AG04450 (cell line): ENCODE results near the gene CATSPERD. TPM values are rescaled to one million over a fixed set of nuclear protein-coding genes. Genes with fewer than 3 reads are reported as not detected.

ENCODE experiments used
- CTCF ChIA-PET: fragments of 300-600, 350-600 bp; formaldehyde crosslinking; extraction: SDS; loops from one replicate; lab custom pipeline; 2022; ENCODE audit warnings: antibody characterized with exemption, inconsistent platforms; lab: Charles Lee
- POLR2A ChIA-PET: fragments of 350-600 bp; formaldehyde crosslinking; extraction: SDS; loops from one replicate; lab custom pipeline; 2021; ENCODE audit warnings: antibody characterized with exemption, inconsistent platforms; lab: Yijun Ruan, JAX
- DNase-seq: peaks from one replicate; pipeline ENCODE4 v3.0.0-alpha.2; 2011; ENCODE audit warnings: low read depth, low spot score
- H3K27ac ChIP-seq: one replicate; pipeline ENCODE4 v1.5.1; 2012; ENCODE audit warnings: low read depth, low read length, control low read depth
- H3K27me3 ChIP-seq: one replicate; pipeline ENCODE4 v1.6.0; 2012; ENCODE audit warnings: low read length; ENCODE audit not compliant: control insufficient read depth, insufficient read depth
- H3K4me3 ChIP-seq: 2 replicates; pipeline ENCODE4 v1.5.1; 2011; ENCODE audit warnings: mild to moderate bottlenecking, low read depth, low read length, control low read depth
- H3K9me3 ChIP-seq: 2 replicates; pipeline ENCODE4 v1.5.1; 2012; ENCODE audit warnings: low read length; ENCODE audit not compliant: control insufficient read depth, insufficient read depth
- CTCF ChIP-seq: IDR thresholded peaks from 2 replicates; pipeline ENCODE4 v1.5.1; 2011; ENCODE audit warnings: low read depth, low read length, control low read depth, inconsistent platforms
- polyA plus RNA-seq: library from polyadenylated mRNA; depleted of rRNA; stranded (reverse); fragments of >200 nt; gene quantifications from 2 replicates; pipeline ENCODE4 v1.2.3, GENCODE V29; 2011

CATSPERD gene
- polyA plus RNA-seq, 1 experiment, result not detected

GRCh38 chr19:5677580-5677979, 42.9 kb upstream of the CATSPERD start:
- H3K9me3 ChIP-seq, result peaks cover 4% of the 10 kb centered on the region; the same call in 1 of the 2 replicates
- H3K27ac ChIP-seq, result no peak overlapping the region
- no peak for DNase-seq
- H3K4me3 ChIP-seq, result no peak overlapping the region
- H3K27me3 ChIP-seq, result no peaks in the 10 kb centered on the region
- no peak for TF ChIP-seq CTCF
- ChIA-PET POLR2A (no interaction called here), CTCF (no interaction called here)

DNA sequence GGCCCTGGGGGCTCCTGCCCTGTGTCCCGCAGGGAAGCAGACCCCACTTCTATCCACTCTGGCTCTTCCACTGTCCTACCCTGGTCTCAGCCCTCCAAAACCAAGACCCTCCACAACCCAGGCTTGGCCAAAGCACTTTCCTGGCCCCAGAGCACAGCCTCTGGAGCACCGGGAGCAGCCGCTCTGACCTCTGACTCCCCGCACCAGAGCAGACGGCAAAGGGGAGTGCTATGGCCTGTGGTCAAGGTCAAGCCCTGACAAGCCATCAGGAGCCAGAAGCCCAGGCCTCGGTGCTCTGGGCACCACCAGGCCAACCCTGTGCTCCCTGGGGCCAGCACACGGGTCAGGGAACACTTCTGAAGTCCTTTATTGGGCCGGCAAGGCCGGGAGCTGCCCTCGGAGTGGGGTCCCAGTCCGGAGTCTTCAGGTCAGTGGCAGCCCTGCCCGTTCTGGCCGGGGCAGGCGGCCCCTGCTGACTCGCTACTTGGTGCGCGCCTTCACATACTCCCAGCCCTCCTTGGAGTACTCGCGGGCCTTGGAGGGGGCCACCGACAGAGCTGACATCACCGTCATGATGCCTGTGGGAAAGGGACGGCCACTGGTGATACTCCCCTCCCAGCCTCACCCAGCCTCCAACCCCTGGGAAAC, 42.2 kb upstream of the CATSPERD start:
- H3K4me3 ChIP-seq, result no peak overlapping the region
- ChIA-PET CTCF (no interaction called here), POLR2A (no interaction called here)
- H3K27me3 ChIP-seq, result no peaks in the 10 kb centered on the region
- no peak for TF ChIP-seq CTCF
- DNase-seq, result no peak
- H3K27ac ChIP-seq, result no peak overlapping the region
- H3K9me3 ChIP-seq, result peaks cover 4% of the 10 kb centered on the region; the same call in 1 of the 2 replicates

DNA sequence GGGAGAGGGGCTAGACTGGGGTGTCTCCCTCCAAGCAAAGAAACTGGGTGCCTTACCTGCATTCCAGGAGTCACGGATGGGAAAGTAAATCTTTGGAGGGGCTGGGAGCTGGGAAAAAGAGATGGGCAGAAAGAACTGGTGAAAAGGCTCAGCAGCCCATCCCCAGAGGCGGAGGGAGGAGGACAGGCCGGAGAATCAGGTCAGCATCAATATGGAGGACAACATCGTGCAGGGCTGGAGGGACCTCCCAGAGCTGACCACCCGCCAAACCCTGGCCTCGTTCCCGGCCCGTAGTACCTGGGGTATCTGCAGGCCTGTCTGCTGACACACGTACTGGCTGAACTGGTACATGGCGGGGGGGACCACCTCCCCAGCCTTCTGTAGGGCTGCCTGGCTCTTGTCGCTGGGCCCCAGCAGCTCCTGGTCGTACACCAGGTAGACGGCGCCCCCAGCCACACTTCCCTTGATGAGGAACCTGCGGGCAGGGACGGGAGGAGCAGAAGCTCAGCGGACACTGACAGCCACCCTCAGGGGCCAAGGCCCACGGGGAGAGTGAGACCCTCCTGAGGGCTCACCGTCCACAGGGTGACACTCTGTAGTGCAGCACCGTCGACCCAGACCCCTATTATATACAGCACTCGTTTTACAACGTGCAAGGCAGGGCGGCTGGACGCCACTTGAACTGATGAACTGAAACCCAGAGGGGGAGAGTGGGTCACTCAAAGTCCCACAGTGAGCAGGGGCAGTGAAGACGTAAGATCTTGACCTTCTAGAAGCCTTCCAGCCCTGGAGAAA, 41.0 kb upstream of the CATSPERD start:
- Histone ChIP-seq H3K4me3 (peak overlapping the region; percentile 96), H3K27ac (peak overlapping the region; percentile 39), H3K27me3 (no peaks in the 10 kb centered on the region), H3K9me3 (peaks cover 4% of the 10 kb centered on the region; the same call in 1 of the 2 replicates)
- TF ChIP-seq CTCF, result no peak
- DNase-seq, result no peak
- CTCF ChIA-PET, result no interaction called here
- POLR2A ChIA-PET, result interaction anchor here (0.7 kb wide), 1 partner anchor 9 kb away, joined by 3 read pairs; no protein-coding TSS in a partner anchor

- H3K27me3 ChIP-seq, result no peaks in the 10 kb centered on the region
- peak overlapping the region; percentile 96 for H3K4me3 ChIP-seq
- peak overlapping the region; percentile 39 for H3K27ac ChIP-seq
- no peak for DNase-seq
- POLR2A ChIA-PET, result interaction anchor here (0.7 kb wide), 1 partner anchor 10 kb away, joined by 3 read pairs; no protein-coding TSS in a partner anchor
- peaks cover 4% of the 10 kb centered on the region; the same call in 1 of the 2 replicates for H3K9me3 ChIP-seq
- TF ChIP-seq CTCF, result no peak
- CTCF ChIA-PET, result no interaction called here
These were observed 40.4 kb upstream of the CATSPERD start for GRCh38 chr19:5680084-5680436.
